ENCODE results near the gene SLAMF6.

The SLAMF6 gene

GRCh38 chr1:160467576-160467975, 55.5 kb downstream of the SLAMF6 start:
- DNase-seq (ENCODE audit: low spot score): no peak

GRCh38 chr1:160466961-160467360, 56.1 kb downstream of the SLAMF6 start:
- no peak for DNase-seq (ENCODE audit: low spot score)

GRCh38 chr1:160465123-160465522, 57.9 kb downstream of the SLAMF6 start:
- DNase-seq (ENCODE audit: low spot score): no peak

- DNase-seq (ENCODE audit: low spot score): no peak
Observed at GRCh38 chr1:160460683-160461287, 62.3 kb downstream of the SLAMF6 start.

GRCh38 chr1:160460214-160460642, 62.8 kb downstream of the SLAMF6 start:
- DNase-seq (ENCODE audit: low spot score): no peak

- DNase-seq (ENCODE audit: low spot score): no peak
Observed at GRCh38 chr1:160459687-160460086, 63.4 kb downstream of the SLAMF6 start.

- no peak for DNase-seq (ENCODE audit: low spot score)
Observed at GRCh38 chr1:160459056-160459455, 64.0 kb downstream of the SLAMF6 start.

GRCh38 chr1:160455153-160455517, 67.9 kb downstream of the SLAMF6 start:
- no peak for DNase-seq (ENCODE audit: low spot score)

- DNase-seq (ENCODE audit: low spot score): no peak
Observed at GRCh38 chr1:160454371-160455152, 68.5 kb downstream of the SLAMF6 start.

GRCh38 chr1:160453443-160453842, 69.6 kb downstream of the SLAMF6 start:
- DNase-seq (ENCODE audit: low spot score): no peak

- DNase-seq (ENCODE audit: low spot score): no peak
Observed at GRCh38 chr1:160451859-160452232, 71.2 kb downstream of the SLAMF6 start.

- DNase-seq (ENCODE audit: low spot score): no peak
Observed at GRCh38 chr1:160451119-160451858, 71.8 kb downstream of the SLAMF6 start.

- no peak for DNase-seq (ENCODE audit: low spot score)
Observed at GRCh38 chr1:160449494-160449893, 73.6 kb downstream of the SLAMF6 start.

- DNase-seq (ENCODE audit: low spot score): no peak
Observed at GRCh38 chr1:160446945-160447600, 76.0 kb downstream of the SLAMF6 start.

- no peak for DNase-seq (ENCODE audit: low spot score)
Observed at GRCh38 chr1:160439718-160440117, 83.3 kb downstream of the SLAMF6 start.

GRCh38 chr1:160438935-160439334, 84.1 kb downstream of the SLAMF6 start:
- DNase-seq (ENCODE audit: low spot score): no peak

- DNase-seq (ENCODE audit: low spot score): no peak
Observed at GRCh38 chr1:160438317-160438918, 84.6 kb downstream of the SLAMF6 start.

- DNase-seq (ENCODE audit: low spot score): no peak
Observed at GRCh38 chr1:160437432-160438316, 85.4 kb downstream of the SLAMF6 start.

- no peak for DNase-seq (ENCODE audit: low spot score)
Observed at GRCh38 chr1:160436966-160437365, 86.1 kb downstream of the SLAMF6 start.
